Activated CD4-positive, alpha-beta T cell treated with anti-CD3 and anti-CD28 coated beads, Interleukin-2, amount 10 ng/mL, durations not matched to agents 24 days and 14 days (primary cell): ENCODE results near the gene FOCAD. TPM values are rescaled to one million over a fixed set of nuclear protein-coding genes. Genes with fewer than 3 reads are reported as not detected.

Source experiments
- DNase-seq: peaks from one replicate; pipeline ENCODE4 v3.0.0; 2022
- H3K27ac Mint-ChIP-seq: one replicate; pipeline ENCODE4 v1.8.0; 2022; ENCODE audit warnings: mild to moderate bottlenecking, mixed read lengths
- H3K27me3 Mint-ChIP-seq: one replicate; pipeline ENCODE4 v1.8.0; 2022; ENCODE audit warnings: mixed read lengths
- H3K36me3 Mint-ChIP-seq: one replicate; pipeline ENCODE4 v1.8.0; 2022; ENCODE audit warnings: low read depth, mild to moderate bottlenecking, mixed read lengths
- H3K4me1 Mint-ChIP-seq: one replicate; pipeline ENCODE4 v1.8.0; 2021; ENCODE audit warnings: mixed read lengths
- H3K4me3 Mint-ChIP-seq: one replicate; pipeline ENCODE4 v1.8.0; 2022; ENCODE audit warnings: mild to moderate bottlenecking, moderate library complexity, mixed read lengths
- H3K9me3 Mint-ChIP-seq: one replicate; pipeline ENCODE4 v1.8.0; 2021; ENCODE audit warnings: mixed read lengths
- intact Hi-C: fragments of 100-400 bp; cut with micrococcal nuclease; formaldehyde crosslinking; loops from one replicate; pipeline ENCODE4 v1.15.1; 2023
- total RNA-seq: library from RNA; stranded (reverse); gene quantifications from 2 replicates; pipeline ENCODE4 v1.2.3, GENCODE V29; 2022

Gene FOCAD
- total RNA-seq, 1 donor from 2014 or later: 36.4 TPM

DNA sequence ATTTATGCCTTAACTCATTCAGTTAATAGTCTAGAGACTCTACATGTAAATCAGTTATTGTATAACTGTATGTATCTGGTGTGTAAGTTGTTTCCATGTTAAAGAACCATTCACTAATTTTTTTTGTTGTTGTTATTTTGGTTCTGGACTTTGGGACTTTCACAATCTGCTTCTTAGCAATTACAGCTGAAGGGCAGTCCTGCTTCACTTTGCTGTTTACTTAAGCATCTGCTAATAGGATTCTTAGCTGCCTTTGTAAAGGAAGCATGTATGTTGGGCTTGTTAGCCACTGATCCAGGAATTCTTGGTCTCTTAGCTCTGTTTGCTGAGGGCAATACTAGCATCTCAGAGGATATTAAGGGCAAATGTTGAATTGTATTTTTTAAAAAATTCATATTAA lies 97.0 kb downstream of the FOCAD start:
- intact Hi-C loops: no loop called here
- no peak for DNase-seq
- Mint-ChIP-seq H3K9me3 (no peaks in the 10 kb centered on the region), H3K27me3 (no peaks in the 10 kb centered on the region), H3K27ac (no peak overlapping the region), H3K4me3 (no peak overlapping the region), H3K4me1 (no peaks in the 10 kb centered on the region), H3K36me3 (peaks cover 9% of the 10 kb centered on the region)

DNA sequence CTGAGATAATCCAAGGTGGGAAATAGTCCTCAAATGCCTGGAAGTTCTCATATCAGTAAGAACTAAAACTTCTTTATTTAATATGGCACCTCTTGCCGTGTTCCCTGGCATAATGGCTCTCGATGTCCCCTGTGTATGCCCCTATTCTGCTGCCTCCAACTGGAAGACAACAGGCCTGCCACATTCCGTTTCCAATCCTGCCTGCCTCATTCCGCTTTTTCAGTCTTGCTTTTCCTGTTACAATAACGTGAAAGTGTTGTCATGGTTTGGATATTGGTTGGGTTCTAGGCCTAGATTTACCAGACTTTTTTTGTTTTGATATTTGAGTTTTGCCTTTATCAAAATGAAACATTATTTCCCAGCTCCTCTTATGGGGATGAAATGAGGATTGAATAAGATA lies 98.2 kb downstream of the FOCAD start:
- intact Hi-C loops: no loop called here
- Mint-ChIP-seq H3K36me3 (peaks cover 9% of the 10 kb centered on the region), H3K9me3 (no peaks in the 10 kb centered on the region), H3K27me3 (no peaks in the 10 kb centered on the region), H3K27ac (no peak overlapping the region), H3K4me1 (no peaks in the 10 kb centered on the region), H3K4me3 (no peak overlapping the region)
- DNase-seq: no peak

GRCh38 chr9:20783057-20784038 lies 99.3 kb downstream of the FOCAD start:
- Mint-ChIP-seq H3K9me3 (no peaks in the 10 kb centered on the region), H3K27ac (no peak overlapping the region), H3K27me3 (no peaks in the 10 kb centered on the region), H3K4me1 (no peaks in the 10 kb centered on the region), H3K36me3 (peaks cover 7% of the 10 kb centered on the region), H3K4me3 (no peak overlapping the region)
- intact Hi-C loops: no loop called here
- no peak for DNase-seq

DNA sequence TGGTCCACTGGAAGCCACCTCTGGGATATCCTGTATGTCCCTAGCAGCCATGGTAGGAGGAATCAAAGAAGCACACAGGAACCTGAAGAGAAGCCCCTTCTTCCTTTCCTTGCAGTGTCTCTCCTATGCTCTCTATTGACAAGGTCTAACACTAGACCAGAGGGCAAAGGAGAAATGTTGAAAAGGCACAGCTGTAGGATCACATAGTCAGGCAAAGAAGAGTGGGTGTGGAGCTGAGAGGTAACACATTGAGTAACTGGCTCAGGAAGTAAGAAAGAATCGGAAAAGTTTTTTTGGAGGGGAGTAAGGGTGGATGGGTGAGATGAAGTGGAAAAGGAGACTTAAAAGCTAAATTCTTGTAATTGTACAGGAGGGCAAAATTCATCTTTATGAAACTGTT lies 100.1 kb downstream of the FOCAD start:
- no peak for DNase-seq
- Mint-ChIP-seq H3K36me3 (peaks cover 7% of the 10 kb centered on the region), H3K4me3 (no peak overlapping the region), H3K27me3 (no peaks in the 10 kb centered on the region), H3K4me1 (no peaks in the 10 kb centered on the region), H3K9me3 (no peaks in the 10 kb centered on the region), H3K27ac (no peak overlapping the region)
- intact Hi-C loops: no loop called here

DNA sequence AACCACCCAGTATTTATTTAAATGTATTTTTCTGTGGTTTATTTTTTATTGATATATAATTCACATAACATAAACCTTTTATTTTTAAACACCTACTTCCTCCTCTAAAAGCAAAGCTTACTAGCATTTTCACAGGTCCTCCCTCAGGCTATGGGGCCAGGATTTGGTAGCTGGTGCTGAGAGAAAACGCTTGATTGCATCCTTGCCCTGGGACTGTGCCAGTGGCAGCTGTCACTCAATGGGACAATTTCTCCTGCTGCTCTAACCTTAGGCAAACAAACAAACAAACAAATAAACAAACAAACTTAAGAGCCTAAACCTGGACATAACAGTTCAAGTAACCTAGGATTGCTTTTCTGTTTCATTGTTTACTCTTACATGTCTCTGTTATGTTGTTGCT lies 102.7 kb downstream of the FOCAD start:
- peaks cover 19% of the 10 kb centered on the region for H3K36me3 Mint-ChIP-seq
- no peaks in the 10 kb centered on the region for H3K9me3 Mint-ChIP-seq
- H3K27me3 Mint-ChIP-seq: no peaks in the 10 kb centered on the region
- DNase-seq: no peak
- no peak overlapping the region for H3K27ac Mint-ChIP-seq
- no peak overlapping the region for H3K4me3 Mint-ChIP-seq
- intact Hi-C loops: no loop called here
- peaks cover 8% of the 10 kb centered on the region for H3K4me1 Mint-ChIP-seq

GRCh38 chr9:20788526-20789451 lies 104.7 kb downstream of the FOCAD start:
- intact Hi-C loops: no loop called here
- Mint-ChIP-seq H3K9me3 (no peaks in the 10 kb centered on the region), H3K27me3 (no peaks in the 10 kb centered on the region), H3K27ac (no peak overlapping the region), H3K36me3 (peaks cover 16% of the 10 kb centered on the region), H3K4me3 (no peak overlapping the region), H3K4me1 (peaks cover 8% of the 10 kb centered on the region)
- DNase-seq: no peak

DNA sequence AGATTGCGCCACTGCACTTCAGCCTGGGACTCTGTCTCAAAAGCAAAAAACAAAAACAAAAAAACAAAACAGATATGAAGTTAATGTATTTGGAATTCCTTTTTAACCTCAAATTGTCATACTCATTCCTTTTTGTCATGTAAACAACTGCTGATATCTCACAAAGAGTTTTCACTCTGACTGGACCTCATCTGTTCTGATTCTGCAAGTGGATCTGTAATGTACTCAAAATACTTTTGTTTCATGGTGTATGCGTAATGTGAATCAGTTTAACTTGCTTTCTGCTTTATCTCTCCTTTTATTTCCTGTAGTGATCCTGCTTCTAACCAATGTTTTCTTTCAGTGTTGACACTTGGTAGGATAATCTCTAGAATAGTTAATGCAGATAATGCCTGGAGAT lies 106.7 kb downstream of the FOCAD start:
- H3K4me1 Mint-ChIP-seq: peaks cover 8% of the 10 kb centered on the region
- intact Hi-C loops: no loop called here
- no peak overlapping the region for H3K4me3 Mint-ChIP-seq
- peaks cover 15% of the 10 kb centered on the region for H3K36me3 Mint-ChIP-seq
- no peak for DNase-seq
- H3K27me3 Mint-ChIP-seq: no peaks in the 10 kb centered on the region
- H3K9me3 Mint-ChIP-seq: no peaks in the 10 kb centered on the region
- H3K27ac Mint-ChIP-seq: peak overlapping the region; percentile 13

DNA sequence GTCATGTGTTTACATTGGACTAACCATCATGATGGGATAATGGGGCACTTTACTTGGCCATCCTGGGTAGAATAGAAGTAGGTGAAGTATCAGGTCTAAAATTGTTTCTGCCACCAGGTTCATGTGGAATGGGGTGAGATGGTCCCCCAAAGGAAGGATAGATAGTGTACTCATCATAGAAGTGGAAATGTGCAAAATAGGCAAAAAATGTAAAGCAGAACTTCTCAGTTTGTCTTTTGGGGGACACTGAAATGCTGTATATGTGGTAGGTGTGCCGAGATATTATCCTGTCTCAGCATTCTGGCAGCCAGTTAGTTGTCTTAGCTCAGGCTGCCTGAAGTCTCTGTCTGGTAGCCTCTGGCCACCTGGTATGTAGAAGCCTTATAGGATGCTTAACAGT lies 107.6 kb downstream of the FOCAD start:
- Mint-ChIP-seq H3K4me3 (no peak overlapping the region), H3K36me3 (peaks cover 18% of the 10 kb centered on the region), H3K27ac (no peak overlapping the region), H3K27me3 (no peaks in the 10 kb centered on the region), H3K4me1 (peaks cover 8% of the 10 kb centered on the region), H3K9me3 (no peaks in the 10 kb centered on the region)
- intact Hi-C loops: no loop called here
- no peak for DNase-seq

- no peaks in the 10 kb centered on the region for H3K4me1 Mint-ChIP-seq
- no peak overlapping the region for H3K27ac Mint-ChIP-seq
- H3K4me3 Mint-ChIP-seq: no peak overlapping the region
- intact Hi-C loops: loop anchor here (10.0 kb wide), 1 partner anchor 60 kb away; no protein-coding TSS in a partner anchor
- no peaks in the 10 kb centered on the region for H3K9me3 Mint-ChIP-seq
- no peak for DNase-seq
- no peaks in the 10 kb centered on the region for H3K36me3 Mint-ChIP-seq
- no peaks in the 10 kb centered on the region for H3K27me3 Mint-ChIP-seq
Observed at GRCh38 chr9:20804489-20805250, 120.6 kb downstream of the FOCAD start.

- Mint-ChIP-seq H3K27me3 (no peaks in the 10 kb centered on the region), H3K4me3 (no peak overlapping the region), H3K27ac (no peak overlapping the region), H3K9me3 (no peaks in the 10 kb centered on the region), H3K36me3 (no peaks in the 10 kb centered on the region), H3K4me1 (no peaks in the 10 kb centered on the region)
- intact Hi-C loops: loop anchor here (10.0 kb wide), 1 partner anchor 59 kb away; no protein-coding TSS in a partner anchor
- no peak for DNase-seq
Observed at GRCh38 chr9:20805766-20806165, 121.7 kb downstream of the FOCAD start.

DNA sequence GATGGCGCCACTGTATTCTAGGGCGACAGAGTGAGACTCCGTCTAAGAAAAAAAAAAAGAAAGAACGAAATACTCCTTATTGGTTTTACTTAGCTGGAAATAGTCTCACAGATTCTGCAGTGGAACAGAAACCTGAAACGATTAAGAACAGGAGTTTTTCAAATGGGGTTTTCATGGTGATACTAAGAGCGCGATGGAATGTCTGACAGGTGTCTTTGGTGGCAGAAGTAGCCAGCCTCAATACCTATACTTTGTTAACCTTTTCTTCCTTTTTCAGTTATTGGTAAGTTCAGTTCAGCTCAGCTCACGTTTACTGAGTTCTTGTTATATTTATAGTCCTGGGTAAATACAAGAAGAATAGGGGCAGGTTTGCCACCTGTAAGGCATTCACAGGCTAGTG lies 123.9 kb downstream of the FOCAD start:
- intact Hi-C loops: loop anchor here (10.0 kb wide), 1 partner anchor 57 kb away; no protein-coding TSS in a partner anchor
- Mint-ChIP-seq H3K27me3 (no peaks in the 10 kb centered on the region), H3K4me3 (no peak overlapping the region), H3K4me1 (no peaks in the 10 kb centered on the region), H3K27ac (no peak overlapping the region), H3K36me3 (no peaks in the 10 kb centered on the region), H3K9me3 (no peaks in the 10 kb centered on the region)
- no peak for DNase-seq

DNA sequence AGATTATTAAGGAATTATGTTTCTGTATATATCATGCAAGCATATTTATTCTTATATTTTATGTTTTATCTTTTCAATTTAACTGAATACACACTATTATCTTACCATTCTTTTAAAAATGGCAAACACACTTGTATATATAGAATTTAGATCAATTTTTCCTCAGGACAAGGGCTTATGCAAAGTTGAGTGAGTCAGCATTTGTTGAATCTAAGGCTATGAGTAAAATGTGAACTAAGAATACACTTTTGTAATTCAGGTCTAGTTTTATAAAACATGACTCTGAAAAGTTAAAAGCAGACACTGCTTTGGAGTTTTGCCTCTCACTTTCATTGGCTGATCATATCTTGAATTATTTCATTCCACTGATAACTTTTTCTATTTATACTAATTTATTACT lies 127.8 kb downstream of the FOCAD start:
- Mint-ChIP-seq H3K27me3 (no peaks in the 10 kb centered on the region), H3K36me3 (peaks cover 2% of the 10 kb centered on the region), H3K27ac (no peak overlapping the region), H3K4me1 (no peaks in the 10 kb centered on the region), H3K4me3 (no peak overlapping the region), H3K9me3 (no peaks in the 10 kb centered on the region)
- no peak for DNase-seq
- intact Hi-C loops: no loop called here

DNA sequence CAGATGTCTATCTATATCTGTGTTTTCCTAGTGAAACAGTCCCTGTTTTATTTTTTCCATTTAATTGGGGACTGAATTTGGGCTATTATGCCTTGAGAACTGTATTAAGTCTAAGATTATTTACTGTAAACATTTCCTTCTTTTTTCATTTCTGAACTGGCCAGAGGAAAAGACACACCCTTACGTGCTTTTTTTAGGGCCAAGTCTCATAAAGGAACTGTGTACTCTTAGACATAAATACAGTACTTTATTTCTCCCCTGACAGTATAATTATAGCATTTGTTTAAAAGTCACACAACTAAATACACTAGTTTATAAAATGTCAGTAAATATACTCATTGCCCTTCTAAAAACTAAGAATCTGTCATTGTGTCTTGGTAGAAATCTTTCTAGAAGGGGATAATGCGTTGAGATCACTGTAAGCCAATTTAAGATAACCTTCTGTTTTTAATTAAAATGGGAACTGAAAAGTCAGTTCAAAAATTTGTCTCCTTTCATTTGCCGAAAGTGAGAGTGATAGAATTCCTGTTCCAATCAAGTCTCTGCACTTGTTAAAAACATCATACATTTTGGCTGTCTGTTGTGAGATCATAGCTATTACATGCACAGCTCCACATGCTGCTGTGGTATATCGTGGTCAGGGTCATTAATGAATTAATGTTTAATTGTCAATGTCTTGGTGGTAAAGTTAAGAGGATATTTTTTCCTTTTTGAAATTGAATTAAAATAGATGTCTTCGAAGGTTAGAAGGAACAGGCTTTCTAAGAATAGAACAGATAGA lies 132.1 kb downstream of the FOCAD start:
- Mint-ChIP-seq H3K4me3 (no peak overlapping the region), H3K27ac (no peak overlapping the region), H3K36me3 (peaks cover 2% of the 10 kb centered on the region), H3K27me3 (no peaks in the 10 kb centered on the region), H3K4me1 (no peaks in the 10 kb centered on the region), H3K9me3 (no peaks in the 10 kb centered on the region)
- intact Hi-C loops: no loop called here
- no peak for DNase-seq
